ENCODE measurements around the gene PCARE.

PCARE gene

DNA sequence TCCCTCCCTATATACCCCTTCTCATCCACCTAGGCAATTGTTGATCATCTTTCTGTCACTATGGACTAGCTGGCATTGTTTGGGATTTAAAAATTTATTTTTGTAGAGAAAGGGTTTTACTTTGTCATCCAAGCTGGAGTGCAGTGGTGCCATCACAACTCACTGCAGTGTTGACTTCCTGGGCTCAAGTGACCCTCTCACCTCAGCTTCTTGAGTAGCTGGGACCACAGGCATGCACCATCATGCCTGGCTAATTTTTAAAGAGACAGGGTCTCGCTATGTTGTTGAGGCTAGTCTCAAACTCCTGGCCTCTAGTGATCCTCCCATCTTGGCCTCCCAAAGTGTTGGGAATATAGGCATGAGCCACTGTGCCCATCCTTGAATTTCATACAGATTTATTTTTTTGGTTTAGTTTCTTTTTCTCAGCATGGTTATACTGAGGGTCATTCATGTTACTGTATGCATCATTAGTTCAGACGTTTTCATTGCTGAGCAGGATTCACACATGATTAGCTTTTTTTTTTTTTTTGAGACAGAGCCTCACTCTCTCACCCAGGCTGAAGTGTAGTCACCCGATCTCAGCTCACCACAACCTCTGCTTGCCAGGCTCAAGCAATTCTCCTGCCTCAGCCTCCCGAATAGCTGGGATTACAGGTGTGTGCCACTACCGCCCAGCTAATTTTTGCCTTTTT is 8.6 kb upstream of the PCARE start:
- Histone ChIP-seq H3K36me3 (ENCODE audit: control insufficient read depth in 2 of 2, insufficient read depth in 1 of 2, low read length in 2 of 2) (no peaks in the 10 kb centered on the region), H3K9me3 (ENCODE audit: control insufficient read depth, insufficient read depth, low read depth, low read length) (no peaks in the 10 kb centered on the region), H3K27ac (ENCODE audit: extremely low read depth, low read depth, low read length) (no peak overlapping the region), H3K4me1 (ENCODE audit: control insufficient read depth, insufficient read depth, low read length) (no peaks in the 10 kb centered on the region), H3K4me3 (ENCODE audit: low read depth, low read length) (no peak overlapping the region)
- ChIA-PET CTCF (interaction anchor here (0.7 kb wide), 1 partner anchor 85 kb away, joined by 3 read pairs; no protein-coding TSS in a partner anchor), POLR2A (interaction anchor here (0.7 kb wide), 1 partner anchor 333 kb away, joined by 3 read pairs; no protein-coding TSS in a partner anchor)
- TF ChIP-seq SCRT1 (tag by site-specific recombination; IDR thresholded peaks at IDR 0.05; ENCODE audit: borderline replicate concordance) (no peak), ZBTB20 (tag by site-specific recombination; IDR thresholded peaks at IDR 0.05) (no peak), SALL2 (tag by site-specific recombination; IDR thresholded peaks at IDR 0.05; ENCODE audit: borderline replicate concordance) (no peak), ZNF10 (tag by site-specific recombination; IDR thresholded peaks at IDR 0.05) (no peak), BCL11A (tag by site-specific recombination; IDR thresholded peaks at IDR 0.05; ENCODE audit: low read depth) (no peak), ZNF426 (tag by site-specific recombination; IDR thresholded peaks at IDR 0.05) (no peak), ZNF529 (tag by site-specific recombination; IDR thresholded peaks at IDR 0.05; ENCODE audit: insufficient replicate concordance) (no peak), ZNF19 (tag by site-specific recombination; IDR thresholded peaks at IDR 0.05; ENCODE audit: low read depth) (no peak), ZNF596 (tag by site-specific recombination; IDR thresholded peaks at IDR 0.05) (no peak), ZNF837 (tag by site-specific recombination; IDR thresholded peaks at IDR 0.05) (no peak), ZNF776 (tag by site-specific recombination; IDR thresholded peaks at IDR 0.05; ENCODE audit: borderline replicate concordance) (no peak), ZNF2 (tag by site-specific recombination; IDR thresholded peaks at IDR 0.05) (no peak), KLF1 (tag by site-specific recombination; IDR thresholded peaks at IDR 0.05) (no peak)
- TF ChIP-seq, protein P1, sequence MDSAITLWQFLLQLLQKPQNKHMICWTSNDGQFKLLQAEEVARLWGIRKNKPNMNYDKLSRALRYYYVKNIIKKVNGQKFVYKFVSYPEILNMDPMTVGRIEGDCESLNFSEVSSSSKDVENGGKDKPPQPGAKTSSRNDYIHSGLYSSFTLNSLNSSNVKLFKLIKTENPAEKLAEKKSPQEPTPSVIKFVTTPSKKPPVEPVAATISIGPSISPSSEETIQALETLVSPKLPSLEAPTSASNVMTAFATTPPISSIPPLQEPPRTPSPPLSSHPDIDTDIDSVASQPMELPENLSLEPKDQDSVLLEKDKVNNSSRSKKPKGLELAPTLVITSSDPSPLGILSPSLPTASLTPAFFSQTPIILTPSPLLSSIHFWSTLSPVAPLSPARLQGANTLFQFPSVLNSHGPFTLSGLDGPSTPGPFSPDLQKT (IDR thresholded peaks at IDR 0.05; ENCODE audit: borderline replicate concordance, low read depth, low read length), result no peak

DNA sequence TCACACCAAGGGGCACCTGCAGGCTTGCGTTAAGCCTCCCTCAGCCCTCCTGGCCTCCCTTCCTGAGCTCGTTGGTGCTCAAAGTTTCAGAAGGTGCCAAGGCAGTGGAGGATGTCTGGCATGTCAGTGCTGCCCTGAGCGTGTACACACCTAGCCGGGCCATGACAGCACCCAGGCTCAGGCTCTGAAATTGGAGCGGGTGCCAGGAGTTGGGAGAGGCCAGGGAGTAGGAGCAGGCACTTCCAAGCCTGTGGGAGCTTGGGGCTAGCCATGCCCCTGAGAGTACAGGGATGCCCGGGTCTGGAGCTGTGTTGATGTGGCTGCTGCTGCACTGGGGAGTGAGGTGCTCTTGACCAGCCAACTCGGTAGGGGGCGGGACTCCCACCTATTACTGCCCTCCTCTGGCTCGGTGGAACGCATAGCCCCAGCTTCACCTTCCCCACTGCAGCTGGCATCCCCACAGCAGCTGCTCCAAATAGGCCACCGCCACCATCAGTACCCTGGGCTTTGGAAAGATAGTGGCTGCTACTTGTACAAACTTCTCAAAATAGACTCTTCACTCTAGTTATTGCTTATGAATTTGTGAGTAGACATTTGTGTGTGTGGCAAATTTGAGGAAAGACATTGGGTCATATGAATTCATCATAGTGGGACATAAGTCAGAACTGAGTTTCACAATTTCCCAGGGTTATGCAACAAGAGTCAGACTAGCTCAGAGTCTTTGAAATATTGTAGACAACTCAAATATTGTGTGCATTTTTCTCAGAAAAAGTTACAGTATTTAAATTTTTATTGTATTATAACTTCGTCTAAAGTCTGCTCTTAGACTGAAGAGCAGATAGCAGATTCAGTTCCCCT is 6.8 kb upstream of the PCARE start:
- TF ChIP-seq, protein P2, sequence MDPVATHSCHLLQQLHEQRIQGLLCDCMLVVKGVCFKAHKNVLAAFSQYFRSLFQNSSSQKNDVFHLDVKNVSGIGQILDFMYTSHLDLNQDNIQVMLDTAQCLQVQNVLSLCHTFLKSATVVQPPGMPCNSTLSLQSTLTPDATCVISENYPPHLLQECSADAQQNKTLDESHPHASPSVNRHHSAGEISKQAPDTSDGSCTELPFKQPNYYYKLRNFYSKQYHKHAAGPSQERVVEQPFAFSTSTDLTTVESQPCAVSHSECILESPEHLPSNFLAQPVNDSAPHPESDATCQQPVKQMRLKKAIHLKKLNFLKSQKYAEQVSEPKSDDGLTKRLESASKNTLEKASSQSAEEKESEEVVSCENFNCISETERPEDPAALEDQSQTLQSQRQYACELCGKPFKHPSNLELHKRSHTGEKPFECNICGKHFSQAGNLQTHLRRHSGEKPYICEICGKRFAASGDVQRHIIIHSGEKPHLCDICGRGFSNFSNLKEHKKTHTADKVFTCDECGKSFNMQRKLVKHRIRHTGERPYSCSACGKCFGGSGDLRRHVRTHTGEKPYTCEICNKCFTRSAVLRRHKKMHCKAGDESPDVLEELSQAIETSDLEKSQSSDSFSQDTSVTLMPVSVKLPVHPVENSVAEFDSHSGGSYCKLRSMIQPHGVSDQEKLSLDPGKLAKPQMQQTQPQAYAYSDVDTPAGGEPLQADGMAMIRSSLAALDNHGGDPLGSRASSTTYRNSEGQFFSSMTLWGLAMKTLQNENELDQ (tag by site-specific recombination; IDR thresholded peaks at IDR 0.05; ENCODE audit: low read depth), result no peak
- TF ChIP-seq, protein P3, sequence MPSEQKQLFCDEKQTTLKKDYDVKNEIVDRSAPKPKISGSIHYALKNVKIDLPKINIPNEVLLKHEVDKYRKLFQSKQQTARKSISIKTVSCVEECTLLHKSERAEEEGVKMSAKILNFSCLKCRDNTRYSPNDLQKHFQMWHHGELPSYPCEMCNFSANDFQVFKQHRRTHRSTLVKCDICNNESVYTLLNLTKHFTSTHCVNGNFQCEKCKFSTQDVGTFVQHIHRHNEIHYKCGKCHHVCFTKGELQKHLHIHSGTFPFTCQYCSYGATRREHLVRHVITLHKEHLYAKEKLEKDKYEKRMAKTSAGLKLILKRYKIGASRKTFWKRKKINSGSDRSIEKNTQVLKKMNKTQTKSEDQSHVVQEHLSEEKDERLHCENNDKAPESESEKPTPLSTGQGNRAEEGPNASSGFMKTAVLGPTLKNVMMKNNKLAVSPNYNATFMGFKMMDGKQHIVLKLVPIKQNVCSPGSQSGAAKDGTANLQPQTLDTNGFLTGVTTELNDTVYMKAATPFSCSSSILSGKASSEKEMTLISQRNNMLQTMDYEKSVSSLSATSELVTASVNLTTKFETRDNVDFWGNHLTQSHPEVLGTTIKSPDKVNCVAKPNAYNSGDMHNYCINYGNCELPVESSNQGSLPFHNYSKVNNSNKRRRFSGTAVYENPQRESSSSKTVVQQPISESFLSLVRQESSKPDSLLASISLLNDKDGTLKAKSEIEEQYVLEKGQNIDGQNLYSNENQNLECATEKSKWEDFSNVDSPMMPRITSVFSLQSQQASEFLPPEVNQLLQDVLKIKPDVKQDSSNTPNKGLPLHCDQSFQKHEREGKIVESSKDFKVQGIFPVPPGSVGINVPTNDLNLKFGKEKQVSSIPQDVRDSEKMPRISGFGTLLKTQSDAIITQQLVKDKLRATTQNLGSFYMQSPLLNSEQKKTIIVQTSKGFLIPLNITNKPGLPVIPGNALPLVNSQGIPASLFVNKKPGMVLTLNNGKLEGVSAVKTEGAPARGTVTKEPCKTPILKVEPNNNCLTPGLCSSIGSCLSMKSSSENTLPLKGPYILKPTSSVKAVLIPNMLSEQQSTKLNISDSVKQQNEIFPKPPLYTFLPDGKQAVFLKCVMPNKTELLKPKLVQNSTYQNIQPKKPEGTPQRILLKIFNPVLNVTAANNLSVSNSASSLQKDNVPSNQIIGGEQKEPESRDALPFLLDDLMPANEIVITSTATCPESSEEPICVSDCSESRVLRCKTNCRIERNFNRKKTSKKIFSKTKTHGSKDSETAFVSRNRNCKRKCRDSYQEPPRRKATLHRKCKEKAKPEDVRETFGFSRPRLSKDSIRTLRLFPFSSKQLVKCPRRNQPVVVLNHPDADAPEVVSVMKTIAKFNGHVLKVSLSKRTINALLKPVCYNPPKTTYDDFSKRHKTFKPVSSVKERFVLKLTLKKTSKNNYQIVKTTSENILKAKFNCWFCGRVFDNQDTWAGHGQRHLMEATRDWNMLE (tag by site-specific recombination; conservative IDR thresholded peaks at IDR 0.05; ENCODE audit: low read depth), result no peak
- TF ChIP-seq KLF10 (tag by site-specific recombination; IDR thresholded peaks at IDR 0.05) (no peak), ZNF211 (tag by site-specific recombination; IDR thresholded peaks at IDR 0.05; ENCODE audit: low read depth) (no peak), ZNF366 (tag by site-specific recombination; conservative IDR thresholded peaks at IDR 0.05) (no peak)
- TF ChIP-seq, protein P4, sequence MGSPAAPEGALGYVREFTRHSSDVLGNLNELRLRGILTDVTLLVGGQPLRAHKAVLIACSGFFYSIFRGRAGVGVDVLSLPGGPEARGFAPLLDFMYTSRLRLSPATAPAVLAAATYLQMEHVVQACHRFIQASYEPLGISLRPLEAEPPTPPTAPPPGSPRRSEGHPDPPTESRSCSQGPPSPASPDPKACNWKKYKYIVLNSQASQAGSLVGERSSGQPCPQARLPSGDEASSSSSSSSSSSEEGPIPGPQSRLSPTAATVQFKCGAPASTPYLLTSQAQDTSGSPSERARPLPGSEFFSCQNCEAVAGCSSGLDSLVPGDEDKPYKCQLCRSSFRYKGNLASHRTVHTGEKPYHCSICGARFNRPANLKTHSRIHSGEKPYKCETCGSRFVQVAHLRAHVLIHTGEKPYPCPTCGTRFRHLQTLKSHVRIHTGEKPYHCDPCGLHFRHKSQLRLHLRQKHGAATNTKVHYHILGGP (tag by site-specific recombination; IDR thresholded peaks at IDR 0.05), result no peak
- TF ChIP-seq, protein P5, sequence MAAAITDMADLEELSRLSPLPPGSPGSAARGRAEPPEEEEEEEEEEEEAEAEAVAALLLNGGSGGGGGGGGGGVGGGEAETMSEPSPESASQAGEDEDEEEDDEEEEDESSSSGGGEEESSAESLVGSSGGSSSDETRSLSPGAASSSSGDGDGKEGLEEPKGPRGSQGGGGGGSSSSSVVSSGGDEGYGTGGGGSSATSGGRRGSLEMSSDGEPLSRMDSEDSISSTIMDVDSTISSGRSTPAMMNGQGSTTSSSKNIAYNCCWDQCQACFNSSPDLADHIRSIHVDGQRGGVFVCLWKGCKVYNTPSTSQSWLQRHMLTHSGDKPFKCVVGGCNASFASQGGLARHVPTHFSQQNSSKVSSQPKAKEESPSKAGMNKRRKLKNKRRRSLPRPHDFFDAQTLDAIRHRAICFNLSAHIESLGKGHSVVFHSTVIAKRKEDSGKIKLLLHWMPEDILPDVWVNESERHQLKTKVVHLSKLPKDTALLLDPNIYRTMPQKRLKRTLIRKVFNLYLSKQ (tag by site-specific recombination; IDR thresholded peaks at IDR 0.05; ENCODE audit: borderline replicate concordance), result no peak
- H3K36me3 ChIP-seq (ENCODE audit: control insufficient read depth in 2 of 2, insufficient read depth in 1 of 2, low read length in 2 of 2), result no peaks in the 10 kb centered on the region
- no peaks in the 10 kb centered on the region for H3K9me3 ChIP-seq (ENCODE audit: control insufficient read depth, insufficient read depth, low read depth, low read length)
- H3K4me3 ChIP-seq (ENCODE audit: low read depth, low read length), result no peak overlapping the region
- H3K27ac ChIP-seq (ENCODE audit: extremely low read depth, low read depth, low read length), result no peak overlapping the region
- POLR2A ChIA-PET, result no interaction called here
- CTCF ChIA-PET, result no interaction called here
- no peaks in the 10 kb centered on the region for H3K4me1 ChIP-seq (ENCODE audit: control insufficient read depth, insufficient read depth, low read length)

Measured in HEK293 (cell line).